Measurements from ENCODE around the gene TACC2. TPM values are rescaled to one million over a fixed set of nuclear protein-coding genes. Genes with fewer than 3 reads are reported as not detected.
"Not testable (repeated sequence)": the region's sequence is repeated elsewhere in the genome, so short reads cannot be mapped to it uniquely, and the experiment has no call there.

Gene TACC2
- total RNA-seq, 4 donors from 2014 or later = 191 to 400 (median 261) TPM

GRCh38 chr10:121976607-121977006 is 12.4 kb upstream of the TACC2 start:
- 94 to 96% methylated on average over 6 of the region's 6 CpGs for WGBS, 2 donors
- intact Hi-C loops (cut with DNase I; ENCODE audit: low total_unique reads) = loop anchor here (10.0 kb wide), 1 partner anchor 48 kb away; no protein-coding TSS in a partner anchor
- no peak for TF ChIP-seq CTCF (IDR thresholded peaks at IDR 0.05)
- no peak for TF ChIP-seq POLR2A (IDR thresholded peaks at IDR 0.05)
- no peak overlapping the region for H3K4me3 ChIP-seq (ENCODE audit: low read depth, poor library complexity, severe bottlenecking)
- DNase-seq (ENCODE audit: low spot score in 2 of 2) = no peak

GRCh38 chr10:121978511-121978910 is 10.5 kb upstream of the TACC2 start:
- intact Hi-C loops (cut with DNase I; ENCODE audit: low total_unique reads) = loop anchor here (10.0 kb wide), 1 partner anchor 46 kb away; no protein-coding TSS in a partner anchor

GRCh38 chr10:121981346-121981745 is 7.6 kb upstream of the TACC2 start:
- no peak for DNase-seq (ENCODE audit: low spot score in 2 of 2)
- intact Hi-C loops (cut with DNase I; ENCODE audit: low total_unique reads) = no loop called here
- H3K4me3 ChIP-seq (ENCODE audit: low read depth, poor library complexity, severe bottlenecking) = no peak overlapping the region
- WGBS, 2 donors = 67 to 79% methylated on average over 2 of the region's 2 CpGs
- TF ChIP-seq CTCF (IDR thresholded peaks at IDR 0.05) (no peak), POLR2A (IDR thresholded peaks at IDR 0.05) (no peak)

More at GRCh38 chr10:121978511-121978910, 10.5 kb upstream of the TACC2 start:
- TF ChIP-seq POLR2A (IDR thresholded peaks at IDR 0.05) (no peak), CTCF (IDR thresholded peaks at IDR 0.05) (no peak)
- WGBS, 2 donors = 94 to 97% methylated on average over 9 to 14 of the region's 26 CpGs
- peak in 1 of 2 donors; percentile 75 for DNase-seq (ENCODE audit: low spot score in 2 of 2)
- H3K4me3 ChIP-seq (ENCODE audit: low read depth, poor library complexity, severe bottlenecking) = no peak overlapping the region

GRCh38 chr10:121983852-121984251 is 5.1 kb upstream of the TACC2 start:
- no peak overlapping the region for H3K4me3 ChIP-seq (ENCODE audit: low read depth, poor library complexity, severe bottlenecking)
- no peak for DNase-seq (ENCODE audit: low spot score in 2 of 2)
- TF ChIP-seq POLR2A (IDR thresholded peaks at IDR 0.05) (no peak), CTCF (IDR thresholded peaks at IDR 0.05) (no peak)
- intact Hi-C loops (cut with DNase I; ENCODE audit: low total_unique reads) = no loop called here
- WGBS, 2 donors = 95% methylated on average over 5 of the region's 5 CpGs

- intact Hi-C loops (cut with DNase I; ENCODE audit: low total_unique reads) = no loop called here
- H3K4me3 ChIP-seq (ENCODE audit: low read depth, poor library complexity, severe bottlenecking) = no peak overlapping the region
- WGBS, 2 donors = 81 to 83% methylated on average over 2 of the region's 2 CpGs
- TF ChIP-seq POLR2A (IDR thresholded peaks at IDR 0.05) = no peak
- no peak for TF ChIP-seq CTCF (IDR thresholded peaks at IDR 0.05)
- DNase-seq (ENCODE audit: low spot score in 2 of 2) = no peak
Measured at GRCh38 chr10:121984463-121984862, 4.5 kb upstream of the TACC2 start.

GRCh38 chr10:121990015-121990677 is 1.2 kb downstream of the TACC2 start:
- 72 to 74% methylated on average over 9 of the region's 9 CpGs for WGBS, 2 donors
- TF ChIP-seq CTCF (IDR thresholded peaks at IDR 0.05) (no peak), POLR2A (IDR thresholded peaks at IDR 0.05) (no peak)
- DNase-seq (ENCODE audit: low spot score in 2 of 2) = no peak
- H3K4me3 ChIP-seq (ENCODE audit: low read depth, poor library complexity, severe bottlenecking) = no peak overlapping the region
- intact Hi-C loops (cut with DNase I; ENCODE audit: low total_unique reads) = no loop called here

GRCh38 chr10:121991727-121992126 is 2.8 kb downstream of the TACC2 start:
- whole genome bisulfite sequencing, 2 donors = 91 to 92% methylated on average over 4 of the region's 4 CpGs

More at GRCh38 chr10:121991727-121992126, 2.8 kb downstream of the TACC2 start:
- intact Hi-C loops (cut with DNase I; ENCODE audit: low total_unique reads); DNase-seq (ENCODE audit: low spot score in 2 of 2); H3K4me3 ChIP-seq (ENCODE audit: low read depth, poor library complexity, severe bottlenecking): not testable (repeated sequence)

Measured in lower leg skin (tissue), 4 donors.